ENCODE measurements around the gene SH3GLB2.
A peak's percentile ranks its signal among the peaks of the same experiment; 100 is the strongest.
"Not testable (repeated sequence)": the region's sequence is repeated elsewhere in the genome, so short reads cannot be mapped to it uniquely, and the experiment has no call there.

Gene SH3GLB2

GRCh38 chr9:129058965-129059795, 31.0 kb upstream of the SH3GLB2 start:
- in situ Hi-C loops (cut with MboI; ENCODE audit: low pct_unique_long_range_greater_than_20kb, low sequenced_read_pairs) = no loop called here
- DNase-seq = no peak

- in situ Hi-C loops (cut with MboI; ENCODE audit: low pct_unique_long_range_greater_than_20kb, low sequenced_read_pairs) = no loop called here
Measured at GRCh38 chr9:129054163-129054851, 26.2 kb upstream of the SH3GLB2 start.

GRCh38 chr9:129053020-129053419, 24.9 kb upstream of the SH3GLB2 start:
- in situ Hi-C loops (cut with MboI; ENCODE audit: low pct_unique_long_range_greater_than_20kb, low sequenced_read_pairs) = no loop called here

More at GRCh38 chr9:129054163-129054851, 26.2 kb upstream of the SH3GLB2 start:
- DNase-seq = no peak

GRCh38 chr9:129052592-129052991, 24.5 kb upstream of the SH3GLB2 start:
- DNase-seq = no peak
- in situ Hi-C loops (cut with MboI; ENCODE audit: low pct_unique_long_range_greater_than_20kb, low sequenced_read_pairs) = no loop called here

More at GRCh38 chr9:129053020-129053419, 24.9 kb upstream of the SH3GLB2 start:
- DNase-seq = no peak

GRCh38 chr9:129042016-129042415, 13.9 kb upstream of the SH3GLB2 start:
- in situ Hi-C loops (cut with MboI; ENCODE audit: low pct_unique_long_range_greater_than_20kb, low sequenced_read_pairs) = no loop called here
- DNase-seq = no peak

- no peak for DNase-seq
- in situ Hi-C loops (cut with MboI; ENCODE audit: low pct_unique_long_range_greater_than_20kb, low sequenced_read_pairs) = no loop called here
Measured at GRCh38 chr9:129040113-129040643, 12.0 kb upstream of the SH3GLB2 start.

- in situ Hi-C loops (cut with MboI; ENCODE audit: low pct_unique_long_range_greater_than_20kb, low sequenced_read_pairs) = no loop called here
- DNase-seq = no peak
Measured at GRCh38 chr9:129038109-129038852, 10.2 kb upstream of the SH3GLB2 start.

- DNase-seq = no peak
- in situ Hi-C loops (cut with MboI; ENCODE audit: low pct_unique_long_range_greater_than_20kb, low sequenced_read_pairs) = no loop called here
Measured at GRCh38 chr9:129037767-129038098, 9.6 kb upstream of the SH3GLB2 start.

GRCh38 chr9:129036923-129037766, 9.0 kb upstream of the SH3GLB2 start:
- in situ Hi-C loops (cut with MboI; ENCODE audit: low pct_unique_long_range_greater_than_20kb, low sequenced_read_pairs) = no loop called here
- DNase-seq = no peak

- peak; percentile 99 for DNase-seq
- in situ Hi-C loops (cut with MboI; ENCODE audit: low pct_unique_long_range_greater_than_20kb, low sequenced_read_pairs) = no loop called here
Measured at GRCh38 chr9:129036241-129036922, 8.3 kb upstream of the SH3GLB2 start, which contains the start of gene MIGA2. TSS of gene MIGA2 (plus strand) at chr9:129036626. CDS start at chr9:129040595, 3,969 bp downstream.

- in situ Hi-C loops (cut with MboI; ENCODE audit: low pct_unique_long_range_greater_than_20kb, low sequenced_read_pairs) = not testable (repeated sequence)
Measured at GRCh38 chr9:129035838-129036237, 7.7 kb upstream of the SH3GLB2 start.

GRCh38 chr9:129033216-129033615, 5.1 kb upstream of the SH3GLB2 start:
- in situ Hi-C loops (cut with MboI; ENCODE audit: low pct_unique_long_range_greater_than_20kb, low sequenced_read_pairs) = no loop called here
- DNase-seq = no peak

More at GRCh38 chr9:129035838-129036237, 7.7 kb upstream of the SH3GLB2 start:
- DNase-seq = not testable (repeated sequence)

- in situ Hi-C loops (cut with MboI; ENCODE audit: low pct_unique_long_range_greater_than_20kb, low sequenced_read_pairs) = no loop called here
- DNase-seq = no peak
Measured at GRCh38 chr9:129032541-129033159, 4.5 kb upstream of the SH3GLB2 start.

- DNase-seq = no peak
- in situ Hi-C loops (cut with MboI; ENCODE audit: low pct_unique_long_range_greater_than_20kb, low sequenced_read_pairs) = no loop called here
Measured at GRCh38 chr9:129031514-129031913, 3.4 kb upstream of the SH3GLB2 start.

GRCh38 chr9:129030191-129030590, 2.1 kb upstream of the SH3GLB2 start:
- in situ Hi-C loops (cut with MboI; ENCODE audit: low pct_unique_long_range_greater_than_20kb, low sequenced_read_pairs) = no loop called here

GRCh38 chr9:129027685-129028191, 393 bp downstream of the SH3GLB2 start:
- in situ Hi-C loops (cut with MboI; ENCODE audit: low pct_unique_long_range_greater_than_20kb, low sequenced_read_pairs) = no loop called here
- DNase-seq = peak; percentile 39

More at GRCh38 chr9:129030191-129030590, 2.1 kb upstream of the SH3GLB2 start:
- DNase-seq = no peak

- in situ Hi-C loops (cut with MboI; ENCODE audit: low pct_unique_long_range_greater_than_20kb, low sequenced_read_pairs) = no loop called here
- no peak for DNase-seq
Measured at GRCh38 chr9:129027224-129027684, 877 bp downstream of the SH3GLB2 start.

Measured in KBM-7 (cell line).